LNCAP (cell line): ENCODE results near the gene PDE3B.

Experiments used
- CTCF ChIP-seq: fragments of 450-650 bp; IDR thresholded peaks from 2 replicates; pipeline ENCODE4 v1.5.1; 2017; ENCODE audit warnings: mild to moderate bottlenecking

Gene PDE3B

GRCh38 chr11:14755140-14755539 is 111.5 kb downstream of the PDE3B start:
- no peak for TF ChIP-seq CTCF

- no peak for TF ChIP-seq CTCF
Measured at GRCh38 chr11:14756349-14756748, 112.7 kb downstream of the PDE3B start.

- TF ChIP-seq CTCF, result no peak
Measured at GRCh38 chr11:14764179-14764578, 120.6 kb downstream of the PDE3B start.

GRCh38 chr11:14764579-14765527 is 121.2 kb downstream of the PDE3B start:
- no peak for TF ChIP-seq CTCF

GRCh38 chr11:14766585-14766984 is 123.0 kb downstream of the PDE3B start:
- no peak for TF ChIP-seq CTCF

GRCh38 chr11:14768526-14769188 is 125.1 kb downstream of the PDE3B start:
- no peak for TF ChIP-seq CTCF

GRCh38 chr11:14773755-14774154 is 130.2 kb downstream of the PDE3B start:
- TF ChIP-seq CTCF, result no peak
